HG02571 (cell line): ENCODE measurements around the gene HIRA.
"Not testable (repeated sequence)": the region's sequence is repeated elsewhere in the genome, so short reads cannot be mapped to it uniquely, and the experiment has no call there.

ENCODE experiments used
- ATAC-seq: cut with Tn5 transposase; IDR thresholded peaks from one replicate; pipeline ENCODE4 v1.9.1; 2021; ENCODE audit warnings: mild to moderate bottlenecking, moderate library complexity; ENCODE audit not compliant: unreplicated experiment

The HIRA gene

DNA sequence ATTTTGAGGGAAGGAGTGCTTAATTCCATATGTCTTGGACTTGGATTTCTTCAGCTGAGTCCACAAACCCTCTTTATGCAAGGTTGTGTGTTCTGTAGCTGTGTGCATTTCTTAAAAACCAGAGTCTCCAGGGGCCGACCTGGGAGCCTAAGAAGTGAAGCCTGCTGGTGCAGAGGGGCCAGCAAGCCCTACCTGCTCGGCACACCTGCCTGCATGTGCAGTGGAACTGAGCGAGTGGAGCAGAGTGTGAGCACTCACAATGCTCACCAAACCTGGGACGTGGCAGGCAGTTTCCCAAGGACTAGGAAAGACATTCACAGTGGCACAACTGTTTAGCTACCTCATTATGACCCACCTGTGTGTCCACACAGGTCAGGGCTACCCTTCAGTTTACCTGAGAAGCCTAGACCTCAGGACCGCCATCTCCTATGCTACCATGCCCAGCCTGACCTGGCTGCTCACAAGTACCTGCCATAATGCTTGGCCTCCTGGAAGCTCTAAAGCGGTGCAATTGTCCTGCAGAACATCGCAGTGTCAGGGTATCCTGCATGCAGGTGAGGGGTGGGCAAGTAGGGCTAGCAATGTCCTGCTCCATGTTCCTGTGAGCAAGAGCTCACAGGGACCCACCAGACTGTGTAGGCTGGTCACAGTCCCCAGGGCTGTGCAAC lies 12.1 kb upstream of the HIRA start:
- no peak for ATAC-seq

DNA sequence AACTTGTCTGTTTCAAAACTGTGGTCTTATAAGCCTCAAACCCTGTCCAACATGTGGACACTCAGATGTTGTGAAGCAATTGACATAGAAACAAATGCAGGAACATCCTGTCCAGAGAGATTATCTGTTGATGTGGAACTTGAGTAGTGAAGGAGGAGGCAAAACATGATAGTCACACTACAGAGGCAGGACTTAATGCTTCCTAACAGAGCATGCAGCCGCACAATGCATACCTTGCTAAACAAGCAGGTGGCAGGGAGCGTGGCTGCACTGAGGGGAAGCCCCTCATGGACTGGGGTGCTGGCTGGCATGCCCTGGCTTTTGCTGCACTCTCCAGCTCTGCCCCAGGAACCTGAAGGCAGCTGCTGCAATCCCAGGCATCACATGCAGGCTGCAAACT lies 10.6 kb upstream of the HIRA start:
- ATAC-seq: no peak

DNA sequence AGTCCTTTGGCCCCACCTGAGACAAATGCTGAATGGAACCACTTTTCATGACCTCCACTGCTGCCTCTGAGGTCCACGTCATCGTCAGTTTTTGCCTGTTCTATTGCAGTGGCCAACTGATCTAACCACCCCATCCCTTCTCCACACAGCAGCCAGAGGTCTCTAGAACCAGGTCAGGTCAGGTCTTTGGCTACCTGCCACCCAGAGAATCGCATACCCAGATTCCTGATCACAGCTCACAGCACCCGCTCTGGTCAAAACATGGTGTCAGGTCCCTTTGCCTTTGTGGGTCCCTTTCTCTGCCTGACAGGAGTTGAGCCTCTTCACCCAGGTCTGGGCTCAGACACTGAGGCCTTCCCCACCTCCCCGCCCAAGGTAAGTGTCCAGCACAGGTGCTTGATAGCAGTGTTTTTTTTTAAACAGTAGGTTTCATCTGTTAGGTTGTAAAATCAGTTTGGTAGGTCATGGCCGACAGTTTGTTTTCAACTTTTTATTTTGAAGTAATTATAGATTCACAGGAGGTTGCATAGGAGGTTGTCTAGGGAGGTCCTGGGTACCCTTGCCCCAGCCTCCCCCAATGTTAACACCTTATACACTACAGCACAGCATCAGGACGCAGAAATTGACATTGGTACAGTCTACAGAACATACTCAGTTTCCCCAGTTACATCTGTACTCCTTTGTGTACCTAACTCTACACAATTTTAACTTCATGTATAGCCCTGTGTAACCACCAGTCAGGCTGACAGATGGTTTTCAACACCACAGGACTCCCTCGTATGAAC lies 9.1 kb upstream of the HIRA start:
- no peak for ATAC-seq

DNA sequence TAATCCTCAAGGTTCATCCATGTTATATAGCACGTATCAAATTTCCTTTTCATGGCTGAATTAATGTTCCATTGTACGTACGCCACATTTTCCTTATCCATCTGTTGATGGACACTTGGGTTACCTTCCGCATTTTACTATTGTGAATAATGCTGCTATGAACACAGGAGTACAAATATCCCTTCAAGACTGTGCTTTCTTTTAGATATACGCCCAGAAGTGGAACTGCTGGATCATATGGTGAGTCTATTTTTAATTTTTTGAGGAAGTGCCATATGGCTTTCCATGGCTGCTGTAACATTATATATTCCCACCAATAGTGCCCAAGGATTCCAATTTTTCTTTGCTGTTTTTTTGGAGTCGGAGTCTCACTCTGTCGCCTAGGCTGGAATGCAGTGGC lies 6.8 kb upstream of the HIRA start:
- no peak for ATAC-seq

DNA sequence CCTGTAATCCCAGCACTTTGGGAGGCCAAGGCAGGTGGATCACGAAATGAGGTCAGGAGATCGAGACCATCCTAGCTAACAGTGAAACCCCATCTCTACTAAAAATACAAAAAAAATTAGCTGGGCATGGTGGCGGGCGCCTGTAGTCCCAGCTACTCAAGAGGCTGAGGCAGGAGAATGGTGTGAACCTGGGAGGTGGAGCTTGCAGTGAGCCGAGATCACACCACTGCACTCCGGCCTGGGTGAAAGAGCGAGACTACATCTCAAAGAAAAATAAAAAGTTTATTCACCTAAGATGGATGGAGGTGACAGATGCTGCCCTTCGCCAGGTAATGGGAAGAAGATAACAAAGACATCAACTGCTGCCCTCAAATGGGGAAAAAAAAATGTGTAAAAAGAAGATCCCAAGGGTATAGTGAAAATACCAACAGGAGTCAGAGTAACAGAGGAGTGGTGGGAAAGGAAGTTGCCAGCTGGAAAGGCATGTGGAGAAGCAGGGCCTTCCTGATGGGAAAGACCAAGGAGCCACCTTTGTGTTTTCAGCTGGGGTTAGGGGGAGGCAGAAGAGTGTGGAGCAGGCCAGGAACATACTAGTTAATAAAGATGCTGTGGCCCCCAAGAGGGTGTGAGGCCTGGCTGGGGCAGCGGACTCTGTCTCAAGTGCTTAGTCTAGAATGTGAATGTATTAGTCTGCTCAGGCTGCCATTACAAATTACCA lies 5.1 kb upstream of the HIRA start:
- ATAC-seq: not testable (repeated sequence)

DNA sequence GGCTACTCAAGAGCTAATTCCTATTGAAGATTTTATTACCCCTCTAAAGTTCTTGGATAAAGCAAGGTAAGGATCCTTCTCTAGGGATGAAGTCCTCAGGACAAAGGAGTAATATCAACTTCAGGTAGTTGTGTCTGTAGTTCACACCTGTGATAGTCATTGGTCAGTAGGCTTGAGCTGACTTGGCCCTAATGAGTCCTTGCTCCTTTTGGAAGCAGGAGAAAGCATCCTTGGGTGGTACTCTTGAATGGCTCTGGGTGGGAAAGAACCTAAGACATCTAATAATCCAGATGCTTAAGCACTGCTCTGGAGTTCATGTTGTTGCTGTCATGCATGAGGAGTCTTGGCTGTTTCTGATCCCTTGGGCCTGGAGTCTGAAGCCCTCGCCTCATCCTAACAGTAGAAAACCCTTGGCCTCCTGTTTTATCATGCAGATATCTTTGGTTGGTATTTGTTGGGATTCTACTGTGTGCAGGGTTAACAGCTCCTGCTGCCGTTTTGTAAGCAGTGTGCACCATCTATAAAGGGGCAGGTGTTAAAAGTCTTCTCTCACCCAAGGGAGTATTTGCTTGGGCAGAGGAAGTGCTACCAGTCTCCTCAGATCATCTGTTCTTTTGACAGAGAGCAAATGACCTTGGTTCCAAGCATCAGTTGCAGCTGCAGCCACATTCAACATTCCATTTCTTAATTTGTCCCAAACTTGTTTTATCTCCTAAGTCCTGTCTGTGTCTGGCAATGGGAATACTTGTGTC lies 3.5 kb upstream of the HIRA start:
- no peak for ATAC-seq

DNA sequence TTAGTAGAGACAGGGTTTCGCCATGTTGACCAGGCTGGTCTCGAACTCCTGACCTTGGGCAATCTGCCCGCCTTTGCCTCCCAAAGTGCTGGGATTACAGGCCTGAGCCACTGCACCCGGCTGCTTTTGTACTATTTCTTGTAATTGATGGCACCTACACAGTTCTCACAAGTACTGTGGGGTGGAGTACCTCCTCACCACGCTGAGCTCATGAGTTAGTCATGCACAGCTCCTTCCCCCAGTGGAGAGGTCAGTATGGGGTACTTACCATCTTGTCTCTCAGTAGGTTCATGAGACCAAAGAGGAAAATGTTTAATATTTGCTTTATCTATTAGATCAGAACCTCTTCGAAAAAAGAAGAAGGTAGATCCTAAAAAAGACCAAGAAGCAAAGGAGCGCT lies 2.9 kb upstream of the HIRA start:
- no peak for ATAC-seq

DNA sequence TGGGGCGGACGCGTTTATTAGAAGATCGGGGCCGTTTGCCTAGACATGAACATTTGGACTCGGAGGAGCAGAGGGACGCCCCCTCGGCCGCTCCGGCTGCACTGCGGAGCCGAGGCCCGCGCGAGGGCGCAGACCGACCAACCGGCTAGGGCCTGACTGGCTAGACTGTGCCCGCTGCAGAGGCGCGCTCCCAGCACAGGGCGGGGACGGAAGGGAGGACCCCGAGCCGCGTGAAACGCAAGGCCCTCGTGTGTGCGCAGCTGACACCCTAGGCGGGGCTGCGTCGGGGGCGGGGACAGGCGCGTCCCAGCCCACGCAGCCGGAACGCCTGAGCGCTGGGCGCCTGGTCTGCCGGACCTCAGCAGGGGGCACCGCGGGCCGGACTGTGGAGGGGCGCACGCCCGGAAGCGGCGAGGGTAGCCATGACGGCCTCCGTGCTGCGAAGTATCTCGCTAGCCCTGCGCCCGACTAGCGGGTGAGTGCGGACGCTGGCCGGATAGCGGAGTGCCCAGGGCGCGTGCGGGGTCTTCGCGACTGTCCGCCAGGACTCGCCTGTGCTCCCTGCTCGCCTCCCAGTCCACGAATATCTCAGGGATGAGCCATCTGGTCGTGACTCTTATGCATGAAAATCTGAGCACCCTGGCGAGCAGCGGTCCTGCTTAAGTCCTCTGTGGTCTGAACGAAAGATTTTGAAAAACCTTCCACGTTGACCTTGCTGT lies 759 bp upstream of the HIRA start, which contains the start of gene MRPL40:
TSS of gene MRPL40 (plus strand) at position 413 of the 719 bp plus-strand sequence. CDS start at position 423, 10 bp downstream.
- ATAC-seq: peak; percentile 76

DNA sequence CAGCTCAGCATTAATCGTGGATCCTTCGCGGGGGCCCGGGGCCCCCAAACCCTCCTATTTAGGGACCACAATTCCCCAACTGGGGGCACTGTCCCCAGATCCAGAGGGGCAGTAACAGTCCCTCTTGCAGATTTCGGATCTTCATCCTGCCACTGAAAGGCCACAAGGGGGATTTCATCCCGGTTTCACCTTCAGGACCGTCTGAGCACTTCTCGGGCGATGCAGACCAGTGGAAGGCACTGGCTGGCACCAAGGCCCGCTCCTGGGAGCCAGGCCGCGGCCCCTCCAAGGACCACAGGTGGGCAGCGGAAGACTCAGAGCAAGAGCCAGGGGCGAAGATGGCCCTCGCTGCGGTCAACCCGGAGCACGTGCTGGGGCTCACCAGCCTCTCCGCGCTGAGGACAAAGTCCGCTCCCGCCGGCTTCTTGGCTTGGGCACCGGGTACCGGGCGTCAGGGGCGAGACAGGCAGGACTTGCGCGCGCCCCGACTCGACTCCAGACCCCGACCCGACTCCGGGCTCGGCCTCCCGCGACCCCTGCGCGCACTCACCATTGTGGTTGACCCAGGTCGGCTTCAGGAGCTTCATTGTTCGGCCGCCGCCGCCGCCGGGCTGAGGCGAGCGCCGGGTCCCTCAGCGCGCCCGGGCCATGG lies 517 bp downstream of the HIRA start:
- no peak for ATAC-seq

DNA sequence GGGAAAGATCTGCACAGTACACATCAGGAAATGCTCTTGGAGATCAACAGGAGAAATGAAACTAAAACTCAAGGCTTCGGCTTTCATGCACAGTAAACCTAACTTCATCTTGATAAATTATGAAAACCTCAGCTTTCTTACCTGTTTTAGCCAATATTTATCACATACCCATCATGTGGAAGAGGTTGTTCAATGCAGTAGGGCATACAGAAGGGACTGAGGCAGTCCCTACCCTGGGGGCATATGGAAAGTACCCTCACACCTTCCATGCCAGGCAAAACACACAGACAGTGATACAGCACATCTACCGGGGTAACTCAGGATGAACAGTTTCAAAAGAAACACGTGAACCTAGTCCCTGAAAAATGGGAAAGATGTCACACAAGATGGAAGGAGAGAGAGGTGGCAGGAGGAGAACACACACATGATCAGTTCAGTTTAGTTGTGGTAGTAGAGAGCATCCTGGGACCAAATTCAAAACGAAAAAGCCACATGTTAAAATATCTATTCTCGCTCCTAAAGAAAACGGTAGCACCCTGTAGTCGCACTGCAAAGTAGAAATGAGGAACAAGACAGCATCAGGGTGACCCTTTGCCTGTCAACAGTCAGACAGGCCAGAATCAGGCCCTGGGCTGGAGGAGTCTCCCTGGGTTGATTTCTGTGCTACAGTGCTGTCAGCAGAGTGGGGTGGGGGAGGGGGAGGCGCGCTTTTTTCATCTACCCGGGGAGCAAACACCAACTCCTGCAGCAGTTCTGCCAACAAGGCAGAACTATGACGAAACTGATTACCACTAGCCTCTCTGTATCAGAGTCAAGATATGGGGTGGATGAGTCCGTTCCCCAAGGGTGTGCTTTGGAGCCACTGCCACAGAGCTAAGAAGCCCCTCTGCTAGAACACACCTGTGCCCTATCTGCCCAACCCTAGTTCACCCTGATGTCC lies 1.3 kb downstream of the HIRA start:
- no peak for ATAC-seq

DNA sequence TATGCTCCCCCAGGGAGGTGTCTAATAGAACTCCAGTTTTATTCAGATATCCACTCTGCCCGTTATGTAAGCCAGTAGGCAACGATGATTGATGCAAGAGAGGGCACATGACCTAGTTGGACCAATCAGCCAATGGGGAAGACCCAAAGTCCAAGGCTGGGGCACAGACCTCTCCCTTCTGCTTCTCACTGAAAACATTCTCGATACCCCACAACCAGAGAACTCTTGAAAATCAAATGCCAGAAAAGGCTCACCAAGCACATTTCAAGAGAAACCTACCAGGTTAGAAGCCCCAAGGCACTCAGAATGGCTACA lies 7.4 kb downstream of the HIRA start:
- no peak for ATAC-seq

DNA sequence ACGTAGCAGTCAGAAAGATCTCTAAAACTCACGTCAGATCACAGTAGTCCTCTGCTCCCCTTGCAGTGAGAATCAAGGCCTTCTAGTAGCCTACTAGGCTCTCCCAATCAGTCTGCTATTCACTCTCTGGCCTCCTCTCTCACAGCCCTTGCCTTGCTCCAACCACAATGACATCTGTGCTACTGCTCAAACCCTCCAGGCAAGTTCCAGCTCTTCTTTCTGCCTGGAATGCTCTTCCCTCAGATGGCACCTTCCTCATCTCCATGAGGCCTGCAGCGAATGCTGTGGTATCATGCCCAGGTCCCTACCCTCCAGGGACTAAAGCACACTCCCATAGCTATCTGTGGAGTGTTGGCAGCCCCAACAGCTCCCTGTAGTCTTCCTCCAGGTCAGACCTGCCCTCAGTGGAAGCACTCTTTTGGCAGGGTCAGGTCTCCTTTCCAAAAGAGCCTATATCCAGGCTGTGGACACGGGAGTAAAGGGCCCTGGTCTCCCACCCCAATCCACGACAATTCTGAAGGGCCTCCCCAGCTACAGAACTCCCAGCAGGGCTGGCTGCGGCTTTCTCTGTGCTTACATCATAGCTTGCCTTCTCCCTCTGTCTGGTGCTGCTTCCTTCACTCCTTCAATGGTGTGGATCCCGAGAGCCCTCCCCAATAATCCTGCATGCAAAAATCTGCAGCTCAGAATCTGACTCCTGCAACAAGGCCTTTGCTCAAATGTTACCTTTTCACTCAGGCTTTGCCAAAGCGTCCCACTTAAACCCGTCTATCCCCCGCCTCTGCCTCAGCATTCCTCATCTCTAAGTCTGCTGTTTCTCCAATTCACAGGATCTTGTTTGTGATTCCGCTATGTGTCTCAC lies 8.9 kb downstream of the HIRA start:
- ATAC-seq: no peak

DNA sequence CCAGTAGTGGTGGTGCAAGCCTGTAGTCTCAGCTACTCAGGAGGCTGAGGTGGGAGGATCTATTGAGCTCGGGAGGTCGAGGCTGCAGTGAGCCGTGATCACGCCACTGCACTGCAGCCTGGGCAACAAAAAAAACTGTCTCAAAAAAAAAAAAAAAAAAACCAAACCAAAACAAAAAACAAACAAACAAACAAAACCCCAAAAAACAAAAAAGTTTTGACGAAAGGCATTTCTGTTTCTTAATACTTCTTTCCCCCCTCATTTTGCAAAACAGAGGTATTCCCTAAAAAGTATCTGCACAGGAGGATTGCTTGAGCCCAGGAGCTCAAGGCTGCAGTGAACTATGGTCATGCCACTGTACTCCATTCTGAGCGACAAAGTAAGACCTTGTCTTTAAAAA lies 11.2 kb downstream of the HIRA start:
- no peak for ATAC-seq

DNA sequence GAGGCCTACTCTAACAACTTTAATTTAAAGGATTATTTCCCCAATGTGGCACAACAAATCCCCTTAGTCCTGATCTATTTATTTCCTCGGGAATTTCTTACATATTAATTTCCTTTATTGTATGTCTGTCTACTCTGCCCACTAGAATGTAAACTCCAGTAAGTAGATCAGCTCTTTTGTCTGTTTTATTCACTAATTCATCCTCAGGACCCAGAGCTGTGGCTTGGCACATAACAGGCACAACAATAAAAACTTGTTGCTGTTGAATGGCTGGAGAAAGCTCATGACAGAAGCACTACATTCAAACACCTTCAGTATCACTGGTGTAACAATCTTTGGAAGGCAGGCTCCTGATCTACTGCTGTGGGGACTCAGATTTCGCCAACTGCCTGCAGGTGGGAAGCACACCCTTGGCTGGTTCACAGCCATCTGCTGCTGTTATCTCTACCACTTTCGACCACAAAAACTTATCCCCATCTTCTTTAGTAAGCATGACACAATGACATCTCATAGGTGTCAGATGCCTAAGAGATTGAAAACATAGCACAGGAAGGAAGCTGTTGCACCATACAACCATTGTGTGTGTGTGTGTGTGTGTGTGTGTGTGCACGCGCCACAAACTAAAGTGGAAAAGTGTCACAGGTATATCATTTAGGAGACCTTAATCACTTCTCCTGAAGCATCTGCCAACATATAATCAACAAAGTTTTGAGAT lies 11.9 kb downstream of the HIRA start:
- ATAC-seq: no peak

DNA sequence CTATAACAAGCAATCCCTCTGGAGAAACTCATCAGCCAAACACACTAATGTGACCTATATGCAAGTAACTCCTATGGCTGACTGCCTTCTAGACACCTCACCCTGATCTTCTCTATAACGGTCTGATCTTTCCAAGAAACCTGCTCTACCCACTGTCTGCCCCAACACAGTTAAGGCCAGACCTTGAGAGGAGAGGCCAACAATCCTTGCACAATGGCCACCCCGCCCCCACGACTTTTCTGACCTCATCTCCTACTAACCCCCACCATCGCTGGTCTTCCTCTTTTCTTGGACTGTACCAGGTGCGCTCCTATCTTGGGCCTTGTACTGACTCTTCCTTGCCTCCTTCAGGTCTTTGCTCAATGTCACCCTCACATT lies 12.5 kb downstream of the HIRA start:
- ATAC-seq: no peak

DNA sequence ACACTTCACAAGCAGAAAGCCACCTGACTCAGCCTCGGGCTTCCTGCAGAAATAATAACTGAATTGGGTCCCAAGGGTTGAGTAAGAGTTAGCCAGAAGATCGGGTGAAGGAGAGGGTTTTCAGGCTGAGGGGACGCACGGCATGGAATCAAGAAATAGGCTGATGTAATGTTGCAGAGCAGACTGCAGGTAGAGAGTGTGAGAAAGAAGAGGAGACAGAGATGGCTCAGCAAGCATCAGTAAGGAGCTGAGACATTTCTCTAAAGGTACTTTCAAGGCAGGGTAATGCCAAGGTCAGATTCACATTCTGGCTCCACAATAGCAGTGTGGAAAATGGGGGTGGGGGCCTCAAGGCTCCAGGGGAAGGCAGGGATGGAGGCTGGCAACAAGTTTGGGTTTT lies 18.6 kb downstream of the HIRA start:
- ATAC-seq: no peak

DNA sequence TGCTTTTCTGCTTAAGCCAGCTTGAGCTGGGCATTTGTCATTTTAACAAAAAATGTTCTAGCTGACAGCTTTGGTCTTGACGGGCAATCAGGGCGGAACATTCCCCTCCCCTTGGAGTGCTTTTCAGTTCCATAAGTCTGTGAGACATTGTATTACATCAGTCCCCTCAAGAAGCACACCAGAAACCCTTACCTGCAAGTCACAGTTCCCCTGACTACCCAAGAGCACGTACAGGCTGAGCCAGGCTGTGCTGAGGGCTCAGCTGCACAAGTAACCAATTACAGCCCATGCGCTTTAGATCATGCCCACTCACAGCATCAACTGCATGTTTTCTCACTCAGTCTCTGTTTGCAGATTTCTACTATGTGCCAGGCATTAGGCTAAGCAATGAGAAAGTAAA lies 19.1 kb downstream of the HIRA start:
- no peak for ATAC-seq

DNA sequence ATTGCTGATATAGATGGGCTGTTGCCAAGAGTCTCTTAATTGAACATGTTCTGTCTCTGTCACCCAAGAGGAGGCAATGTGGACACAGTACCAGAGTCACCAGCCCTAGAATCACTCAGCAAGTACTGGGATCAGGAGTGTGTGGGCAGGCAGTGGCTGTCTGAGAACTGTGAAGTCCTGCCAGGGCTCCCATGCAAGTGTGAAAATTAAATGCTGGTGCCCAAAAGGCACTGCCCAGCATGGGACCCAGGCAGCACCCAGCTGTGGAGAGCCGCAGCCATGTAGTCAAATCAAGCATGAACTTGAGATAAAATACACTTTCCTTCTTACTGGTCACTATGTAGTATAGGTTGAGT lies 19.9 kb downstream of the HIRA start:
- no peak for ATAC-seq
